Iris pigment epithelial cell (primary cell): ENCODE results near the gene RSF1.

Experiments
- DNase-seq: peaks from one replicate; pipeline ENCODE4 v3.0.0-alpha.2; 2011; ENCODE audit warnings: low read depth

The RSF1 gene

DNA sequence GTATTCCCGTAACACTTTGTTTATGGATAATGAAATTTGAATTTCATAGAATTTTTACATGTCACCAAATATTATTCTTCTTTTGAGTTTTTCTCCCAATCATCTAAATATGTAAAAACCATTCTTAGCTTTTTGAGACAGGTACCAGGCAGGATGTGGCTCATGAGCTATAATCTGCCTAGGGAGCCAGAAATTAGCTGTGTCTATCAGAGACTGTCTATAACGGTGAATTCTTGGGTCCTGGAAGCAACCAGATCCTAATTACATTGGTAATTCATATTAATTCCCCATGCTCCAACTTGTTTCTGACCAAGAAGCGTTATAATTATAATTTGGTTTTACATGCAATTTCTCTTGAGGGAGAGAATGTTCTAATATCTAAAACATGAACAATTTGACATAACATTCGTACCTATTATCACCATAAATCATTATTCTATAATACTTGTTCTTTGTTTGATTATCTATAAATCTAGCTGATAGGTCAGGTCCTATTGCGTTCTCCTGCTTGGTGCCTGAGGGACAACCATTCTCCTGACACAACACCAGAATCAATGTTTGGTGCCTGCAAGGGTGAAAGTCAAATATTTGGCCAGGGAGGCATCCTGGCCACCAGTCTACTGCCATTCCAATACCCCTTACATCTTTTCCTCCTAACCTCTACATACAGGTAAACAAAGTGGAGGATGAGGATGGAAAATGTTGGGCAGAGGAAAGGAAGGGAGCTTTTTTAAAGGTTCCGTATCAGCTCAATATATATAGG, 69.9 kb downstream of the RSF1 start:
- no peak for DNase-seq

DNA sequence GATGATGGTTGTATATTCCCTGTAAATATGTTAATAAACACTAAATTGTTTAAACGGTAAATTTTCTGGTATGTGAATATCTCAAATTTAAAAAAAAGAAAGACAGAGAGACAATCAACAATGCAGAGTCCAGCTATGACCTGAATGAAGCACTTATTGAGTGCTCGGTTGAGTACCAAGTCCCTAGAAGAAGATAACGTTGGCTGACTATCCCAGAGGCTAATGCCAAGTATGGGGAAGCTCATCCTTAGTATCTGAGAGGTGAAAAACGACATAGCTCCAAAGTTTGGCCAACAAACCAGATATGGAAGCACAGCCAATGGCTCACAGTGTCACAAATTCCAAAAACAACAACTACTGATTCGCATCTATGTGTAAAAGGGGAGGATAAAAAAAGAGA, 71.3 kb downstream of the RSF1 start:
- DNase-seq, result no peak

DNA sequence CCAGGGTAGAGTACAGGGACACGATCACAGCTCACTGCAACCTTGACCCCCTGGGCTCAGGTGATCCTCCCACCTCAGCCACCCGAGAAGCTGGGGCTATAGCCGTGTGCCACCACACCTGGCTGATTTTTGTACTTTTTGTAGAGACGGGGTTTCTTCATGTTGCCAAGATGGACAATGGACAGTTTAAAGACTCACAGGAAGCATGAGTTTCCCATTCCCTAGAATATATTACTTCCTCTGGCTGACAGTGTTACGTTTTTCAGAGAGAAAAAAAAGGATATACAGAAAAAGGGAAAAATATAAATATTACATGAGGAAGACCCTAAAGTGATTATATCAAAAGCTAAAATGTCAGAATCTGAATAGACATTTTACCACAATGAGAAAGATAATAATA, 72.3 kb downstream of the RSF1 start:
- no peak for DNase-seq

DNA sequence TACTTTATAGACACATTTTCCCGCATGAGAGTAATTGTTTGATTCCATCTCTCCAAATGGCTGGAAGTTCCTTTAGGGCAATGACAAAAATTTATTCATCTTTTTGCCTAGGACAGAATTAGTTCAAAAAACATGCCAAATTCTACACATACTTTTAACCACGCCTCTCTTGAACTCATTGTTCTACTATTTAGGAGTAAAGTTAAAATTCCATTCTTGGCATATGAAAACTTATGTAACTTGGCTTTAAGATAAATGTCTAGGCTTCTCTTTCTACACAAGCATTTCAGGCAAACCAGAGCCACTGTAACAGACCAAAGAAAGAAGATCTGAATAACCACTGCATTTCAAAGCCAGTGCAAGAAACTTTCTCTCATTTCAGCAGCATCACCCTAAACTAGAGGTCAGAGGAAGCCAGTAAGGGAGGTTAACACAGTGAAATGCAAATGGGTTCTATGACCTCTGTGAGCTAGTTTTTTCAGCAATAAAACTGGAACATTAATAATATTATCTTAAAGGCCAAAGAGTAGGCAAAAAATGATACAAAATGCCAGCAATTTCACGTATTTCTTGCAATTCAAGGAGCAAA, 73.0 kb downstream of the RSF1 start:
- peak; percentile 38 for DNase-seq

DNA sequence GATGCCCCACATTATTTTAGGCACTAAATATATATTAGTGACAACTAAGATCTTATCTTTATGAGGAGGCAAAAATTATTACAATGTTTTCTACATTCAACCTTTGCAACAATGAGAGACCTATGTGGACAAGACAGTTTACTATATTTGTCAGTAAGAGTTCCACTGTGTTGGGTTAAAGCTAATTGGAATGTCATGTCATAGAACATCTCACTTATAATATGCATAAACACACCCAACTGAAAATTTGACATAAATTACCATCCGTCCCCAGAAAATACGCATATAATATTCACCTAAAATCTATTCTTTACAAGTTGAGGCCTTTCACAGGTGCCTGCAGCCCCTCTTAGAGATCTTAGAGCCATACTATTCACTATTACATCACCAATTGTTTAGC, 84.0 kb downstream of the RSF1 start:
- no peak for DNase-seq

DNA sequence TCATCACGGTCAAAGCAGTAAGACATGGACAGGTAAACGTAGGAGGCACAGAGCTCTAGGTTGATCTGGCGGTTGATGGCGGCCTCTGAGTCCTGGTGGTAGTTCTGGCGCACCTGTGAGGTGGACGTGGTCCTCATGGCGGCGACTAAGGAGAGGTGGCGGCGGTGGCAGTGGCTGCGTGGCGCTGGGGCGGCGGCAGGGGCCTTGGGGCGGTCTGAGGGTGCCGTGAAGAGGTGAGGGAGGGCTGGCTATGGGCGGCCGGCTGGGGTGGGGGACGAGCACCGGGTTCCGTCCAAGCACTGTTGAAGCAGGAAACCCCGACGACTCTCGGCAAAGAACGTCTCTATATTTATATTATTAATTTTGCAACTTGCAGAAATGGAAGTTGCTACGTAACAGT, 85.6 kb downstream of the RSF1 start:
- DNase-seq, result no peak

DNA sequence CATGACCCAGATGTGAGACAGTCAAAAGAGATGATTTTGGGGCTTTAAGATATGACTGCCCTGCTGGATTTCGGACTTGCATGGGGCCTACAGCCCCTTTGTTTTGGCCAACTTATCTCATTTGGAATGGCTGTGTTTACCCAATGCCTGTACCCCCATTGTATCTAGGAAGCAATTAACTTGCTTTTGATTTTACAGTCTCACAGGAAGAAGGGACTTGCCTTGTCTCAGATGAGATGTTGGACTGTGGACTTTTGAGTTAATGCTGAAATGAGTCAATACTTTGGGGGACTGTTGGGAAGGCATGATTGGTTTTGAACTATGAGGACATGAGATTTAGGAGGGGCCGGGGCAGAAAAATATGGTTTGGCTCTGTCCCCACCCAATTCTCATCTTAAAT, 88.4 kb downstream of the RSF1 start:
- no peak for DNase-seq

DNA sequence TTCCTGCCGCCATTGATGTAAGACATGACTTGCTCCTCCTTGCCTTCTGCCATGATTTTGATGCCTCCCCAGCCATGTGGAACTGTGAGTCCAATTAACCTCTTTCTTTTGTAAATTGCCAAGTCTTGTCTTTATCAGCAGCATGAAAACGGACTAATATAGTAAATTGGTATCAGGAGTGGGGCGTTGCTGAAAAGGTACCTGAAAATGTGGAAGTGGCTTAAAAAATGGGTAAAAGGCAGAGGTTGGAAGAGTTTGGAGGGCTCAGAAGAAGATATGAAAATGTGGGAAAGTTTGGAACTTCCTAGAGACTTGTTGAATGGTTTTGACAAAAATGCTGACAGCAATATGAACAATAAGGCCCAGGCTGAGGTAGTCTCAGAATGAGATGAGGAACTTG, 89.7 kb downstream of the RSF1 start:
- no peak for DNase-seq

DNA sequence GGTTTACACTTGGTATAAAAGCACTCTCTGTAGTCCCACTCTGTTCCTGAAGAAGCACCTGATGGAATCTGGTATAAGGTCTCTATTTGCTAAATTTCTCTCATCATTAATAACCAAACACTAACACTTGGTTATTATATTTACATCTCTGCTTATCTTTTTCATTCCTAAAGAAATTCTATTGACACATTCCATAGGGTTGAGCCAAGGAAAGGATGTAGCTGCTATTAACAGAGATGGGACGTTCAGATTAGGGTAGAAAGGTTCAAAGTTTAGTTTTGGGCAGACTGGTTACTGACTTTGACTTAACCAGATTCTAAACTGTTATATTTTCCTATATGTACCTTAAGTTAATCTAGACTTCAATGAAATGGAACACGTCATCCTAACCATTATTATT, 91.5 kb downstream of the RSF1 start:
- DNase-seq, result no peak

DNA sequence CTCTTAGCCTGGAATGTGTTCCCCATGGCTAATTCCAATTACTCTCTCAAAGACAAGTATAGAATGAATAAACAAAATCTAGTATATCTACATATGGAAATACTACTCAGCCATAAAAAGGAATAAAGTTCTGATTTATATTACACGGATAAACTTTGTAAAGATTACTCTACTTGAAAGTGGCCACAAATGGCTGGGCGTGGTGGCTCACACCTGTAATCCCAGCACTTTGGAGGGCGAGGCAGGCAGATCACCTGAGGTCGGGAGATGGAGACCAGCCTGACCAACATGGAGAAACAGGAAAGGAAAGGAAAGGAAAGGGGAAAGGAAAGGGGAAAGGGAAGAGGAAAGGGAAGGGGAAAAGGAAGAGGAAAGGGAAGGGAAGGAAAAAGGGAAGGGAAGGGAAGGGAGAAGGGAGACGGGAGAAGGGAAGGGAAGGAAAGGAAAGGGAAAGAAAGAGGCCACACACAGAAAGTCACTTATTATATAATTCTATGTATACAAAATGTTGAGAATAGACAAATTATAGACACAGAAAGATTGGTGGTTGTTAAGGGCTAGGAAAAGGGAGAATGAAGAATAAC, 92.2 kb downstream of the RSF1 start:
- DNase-seq, result no peak

DNA sequence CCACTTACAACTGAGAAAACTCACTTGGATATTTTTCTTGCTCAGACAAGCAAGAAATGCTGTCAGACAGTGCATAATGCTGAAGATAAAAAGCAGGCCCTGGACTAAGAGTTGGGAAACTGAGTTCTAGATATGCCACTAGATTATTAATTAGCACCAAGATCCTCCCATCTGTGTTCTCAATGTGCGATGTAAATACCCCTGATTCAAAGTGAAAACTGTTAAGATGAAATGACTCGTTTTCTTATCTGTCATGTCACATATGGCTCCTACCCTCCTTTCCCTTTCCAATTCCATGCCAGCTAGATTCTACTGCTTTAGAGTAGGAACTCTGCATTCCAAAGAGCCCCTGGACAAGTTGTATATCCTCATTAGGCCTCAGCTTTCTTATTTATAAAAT, 94.0 kb downstream of the RSF1 start:
- DNase-seq, result no peak

DNA sequence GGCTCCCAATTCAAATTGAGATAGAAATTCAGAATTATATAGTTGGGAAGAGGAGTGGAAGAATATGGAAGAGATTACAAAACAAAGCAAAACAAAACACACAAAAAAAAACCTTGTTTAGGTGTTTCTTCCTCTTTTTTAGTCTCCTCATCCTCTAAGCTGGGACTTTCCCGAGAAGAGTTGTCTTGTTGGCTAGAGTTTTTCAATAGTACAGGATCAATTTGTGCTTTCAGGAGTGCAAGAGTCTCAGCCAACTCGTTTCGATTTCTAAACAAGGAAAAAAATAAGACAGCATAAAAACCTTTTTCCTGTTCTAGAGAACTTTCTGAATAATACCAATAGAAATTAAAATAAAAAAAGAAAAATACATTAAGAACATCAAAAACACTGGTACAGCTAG, 95.1 kb downstream of the RSF1 start:
- DNase-seq, result no peak

DNA sequence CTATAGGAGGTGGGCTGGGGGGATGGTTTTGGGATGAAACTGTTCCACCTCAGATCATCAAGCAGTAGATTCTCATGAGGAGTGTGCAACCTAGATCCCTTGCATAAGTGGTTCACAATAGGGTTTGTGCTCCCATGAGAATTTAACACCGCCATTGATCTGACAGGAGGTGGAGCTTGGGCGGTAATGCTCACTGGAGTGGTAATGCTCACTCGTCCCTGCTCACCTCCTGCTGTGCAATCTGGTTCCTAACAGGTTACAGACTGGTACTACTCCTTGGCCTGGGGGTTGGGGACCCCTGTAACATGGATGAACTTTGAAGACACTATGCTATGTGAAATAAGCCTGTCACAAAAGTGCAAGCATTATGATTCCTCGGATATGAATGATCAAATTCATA, 95.9 kb downstream of the RSF1 start:
- DNase-seq, result no peak

DNA sequence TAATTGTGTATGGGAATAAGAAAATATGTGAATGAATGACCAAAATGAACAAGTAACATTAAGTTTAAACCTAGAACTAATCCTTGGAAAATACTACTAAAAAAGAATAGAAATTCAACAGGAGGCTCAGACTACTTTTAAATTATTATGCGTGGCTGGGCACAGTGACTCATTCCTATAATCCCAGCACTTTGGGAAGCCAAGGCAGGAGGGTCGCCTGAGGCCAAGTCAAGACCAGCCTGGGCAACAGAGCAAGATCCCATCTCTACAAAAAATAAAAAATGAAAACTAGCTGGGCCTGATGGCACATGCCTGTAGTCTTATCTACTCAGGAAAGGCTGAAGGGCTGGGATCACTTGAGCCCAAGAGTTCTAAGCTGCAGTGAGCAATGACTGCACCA, 97.5 kb downstream of the RSF1 start:
- no peak for DNase-seq

DNA sequence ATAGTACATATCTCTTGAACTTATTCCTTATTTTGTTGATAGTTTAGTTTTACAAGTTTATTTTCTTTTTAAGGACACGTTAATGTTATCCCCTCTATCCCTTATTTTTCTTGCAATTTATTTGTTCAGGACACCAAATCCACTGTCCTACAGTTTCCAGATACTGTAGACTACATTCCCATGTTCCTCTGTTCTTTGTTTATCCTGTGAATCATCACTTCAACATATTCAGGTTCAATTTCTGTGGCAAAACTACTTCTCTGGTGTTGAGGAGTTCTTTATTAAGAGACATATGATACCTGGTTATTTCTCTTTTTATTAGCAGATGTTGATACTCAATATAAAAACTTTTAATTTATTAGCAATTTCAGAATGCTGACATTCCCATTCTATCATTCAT, 110.2 kb downstream of the RSF1 start:
- peak; percentile 66 for DNase-seq

DNA sequence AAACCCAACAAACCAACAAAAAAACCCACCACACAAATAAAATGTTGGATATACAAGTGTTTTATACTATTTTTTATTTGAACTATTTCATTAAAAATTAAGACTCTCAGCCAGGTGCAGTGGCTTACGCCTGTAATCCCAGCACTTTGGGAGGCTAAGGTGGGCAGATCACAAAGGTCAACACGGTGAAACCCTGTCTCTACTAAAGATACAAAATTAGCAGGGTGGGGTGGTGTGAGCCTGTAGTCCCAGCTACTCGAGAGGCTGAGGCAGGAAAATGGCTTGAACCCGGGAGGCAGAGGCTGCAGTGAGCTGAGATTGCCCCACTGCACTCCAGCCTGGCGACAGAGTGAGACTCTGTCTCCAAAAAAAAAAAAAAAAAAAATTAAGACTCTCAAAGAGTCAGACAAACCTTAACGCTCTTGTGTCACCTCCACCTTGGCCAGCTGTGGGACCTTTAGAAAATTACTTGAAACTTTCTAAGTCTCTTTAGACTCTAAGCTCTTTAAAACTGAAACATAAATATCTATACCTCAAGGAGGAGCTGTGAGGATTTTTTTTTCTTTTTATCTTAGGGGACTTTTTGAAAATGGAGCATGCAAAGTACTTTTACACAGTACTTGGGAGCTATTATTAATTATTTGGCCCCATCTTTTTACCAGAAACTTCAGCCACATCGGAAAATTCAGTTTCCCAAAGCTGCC, 114.5 kb downstream of the RSF1 start:
- DNase-seq, result no peak

DNA sequence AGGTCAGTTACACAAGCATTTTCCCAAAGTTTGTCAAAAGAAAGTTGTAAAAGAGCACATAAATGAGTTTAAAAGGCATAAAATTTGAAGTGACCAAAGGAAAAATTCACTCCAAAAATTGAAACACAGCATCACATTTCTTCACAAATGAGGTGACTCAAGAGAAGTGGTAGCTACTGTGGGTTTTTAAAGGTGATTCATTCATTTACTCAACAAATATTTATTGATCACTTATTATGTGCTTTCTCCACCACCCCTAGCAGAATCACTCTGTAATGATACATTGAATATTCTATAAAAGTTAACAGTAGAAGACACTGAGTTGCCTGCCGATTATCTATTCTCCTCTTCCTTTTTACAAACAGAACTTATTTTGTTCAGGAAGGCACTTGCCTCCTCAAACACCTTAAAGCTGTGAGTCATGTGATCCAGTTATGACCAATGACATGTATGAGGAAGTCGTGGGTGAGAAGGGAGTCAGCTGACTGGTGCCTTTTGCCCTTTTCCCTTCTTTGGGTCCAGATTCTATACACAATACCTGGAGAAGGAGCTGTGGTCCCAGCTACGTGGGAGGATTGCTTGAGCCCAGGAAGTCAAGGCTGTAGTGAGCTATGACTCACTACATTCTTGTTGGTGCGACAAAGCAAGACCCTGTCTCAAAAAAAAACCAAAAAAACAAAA, 115.2 kb downstream of the RSF1 start:
- peak; percentile 66 for DNase-seq

DNA sequence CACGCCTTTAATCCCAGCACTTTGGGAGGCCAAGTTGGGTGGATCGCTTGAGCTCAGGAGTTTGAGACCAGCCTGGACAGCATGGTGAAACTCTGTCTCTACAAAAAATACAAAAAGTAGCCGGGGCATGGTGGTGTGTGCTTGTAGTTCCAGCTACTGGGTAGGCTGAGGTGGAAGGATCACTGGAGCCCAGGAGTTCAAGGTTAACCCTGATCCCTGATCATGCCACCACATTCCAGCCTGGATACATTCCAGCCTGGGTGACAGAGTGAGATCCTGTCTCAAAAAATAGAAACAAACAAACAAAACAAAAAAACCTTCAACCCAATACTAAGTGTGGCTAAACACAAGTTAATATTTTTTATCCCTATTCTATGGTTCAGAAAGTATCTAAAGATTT, 116.5 kb downstream of the RSF1 start:
- DNase-seq, result no peak

DNA sequence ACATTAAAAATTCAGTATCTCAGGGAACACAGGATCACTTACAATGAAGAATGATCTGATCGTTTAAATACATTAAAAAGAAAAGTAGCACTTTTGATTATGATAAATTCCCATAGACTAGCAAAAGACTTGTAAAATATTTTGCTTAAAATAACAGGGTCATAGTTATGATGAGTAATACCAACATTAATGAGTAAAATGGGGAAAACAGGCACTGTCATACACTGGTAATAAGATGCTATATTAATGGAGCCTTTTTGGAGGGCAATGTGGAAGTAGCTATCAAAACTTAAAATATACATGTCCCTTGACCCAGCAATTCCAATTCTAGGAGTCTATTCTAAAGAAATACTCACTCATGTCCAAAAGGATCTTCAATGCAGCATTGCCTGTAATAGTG, 121.1 kb downstream of the RSF1 start:
- no peak for DNase-seq

DNA sequence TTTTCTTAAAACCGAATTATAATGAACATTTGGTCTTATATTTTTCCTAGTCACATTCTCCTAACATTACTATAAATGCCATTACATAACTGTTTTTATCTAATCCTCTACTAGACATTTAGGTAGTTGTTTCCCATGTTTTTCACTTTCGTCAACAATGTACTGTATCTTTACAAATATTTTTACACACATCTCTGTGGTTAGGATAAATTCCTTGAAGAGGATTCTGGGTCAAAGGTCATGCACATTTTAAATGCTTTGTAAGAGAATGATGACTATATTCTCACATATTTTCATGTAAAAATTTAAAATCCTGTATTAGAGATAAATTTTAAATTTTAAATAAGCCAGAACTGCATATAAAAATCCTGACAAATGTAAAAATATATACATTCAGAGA, 121.6 kb downstream of the RSF1 start:
- peak; percentile 10 for DNase-seq

DNA sequence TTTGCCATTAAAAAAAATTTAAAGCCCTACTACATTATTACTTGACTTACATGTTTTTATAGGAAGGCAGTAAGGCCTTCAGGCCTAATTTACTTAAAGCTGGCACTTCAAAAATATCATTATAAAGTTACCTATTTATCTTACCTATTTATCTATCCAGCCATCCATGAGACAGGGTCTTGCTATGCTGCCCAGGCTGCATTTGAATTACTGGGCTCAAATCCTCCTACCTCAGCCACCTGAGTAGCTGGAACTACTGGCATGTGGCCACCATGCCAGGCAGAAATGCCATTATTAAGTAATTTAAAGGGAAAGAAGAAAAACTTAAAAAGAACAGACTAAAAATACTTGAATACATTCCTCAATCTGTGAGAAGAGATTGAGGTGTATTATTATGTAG, 122.7 kb downstream of the RSF1 start:
- no peak for DNase-seq

DNA sequence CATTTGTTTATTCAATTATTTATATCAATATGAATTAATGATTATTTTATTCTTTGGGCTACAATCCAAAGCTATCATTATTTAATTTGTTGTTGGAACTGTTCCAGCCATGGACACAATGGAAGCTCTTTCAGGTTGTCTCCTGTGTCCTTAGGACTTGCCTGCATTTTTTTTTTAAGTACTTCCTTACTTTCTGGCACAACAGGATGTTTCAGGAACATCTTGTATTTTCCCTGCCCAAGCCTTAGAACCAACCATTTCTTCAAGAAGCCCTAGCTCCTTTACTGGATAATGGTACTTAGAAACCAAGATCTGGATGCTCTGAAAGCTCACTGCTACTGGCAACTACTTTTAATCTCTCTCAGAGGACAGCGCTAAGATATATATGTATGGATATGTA, 125.1 kb downstream of the RSF1 start:
- no peak for DNase-seq

DNA sequence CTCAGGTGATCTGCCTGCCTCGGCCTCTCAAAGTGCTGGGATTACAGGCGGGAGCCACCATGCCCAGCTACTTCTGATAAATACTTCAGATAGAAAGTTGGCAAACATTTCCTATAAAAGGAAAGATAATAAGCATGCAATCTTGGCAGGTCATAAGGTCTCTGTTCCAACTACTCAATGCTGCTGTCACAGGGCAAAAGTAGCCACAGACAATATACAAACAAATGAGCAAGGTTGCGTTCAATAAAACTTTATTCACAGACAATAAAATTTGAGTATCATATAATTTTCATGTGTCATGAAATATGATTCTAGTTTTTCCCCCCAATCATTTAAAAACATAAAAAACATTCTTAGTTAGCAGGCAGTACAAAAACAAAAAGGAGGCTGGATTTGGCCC, 129.9 kb downstream of the RSF1 start:
- DNase-seq, result no peak
